Liver (tissue), 9 donors: ENCODE data around the gene KATNAL1. TPM values are rescaled to one million over a fixed set of nuclear protein-coding genes. Genes with fewer than 3 reads are reported as not detected.

Source experiments
- DNase-seq: peaks from one replicate; pipeline ENCODE4 v3.0.0-alpha.2; 2017; ENCODE audit warnings: low spot score
- H3K27ac ChIP-seq, 2 donors: one replicate each; pipeline ENCODE4 v1.7.0; 2013; ENCODE audit warnings: inconsistent platforms in 2 of 2, low read length in 2 of 2, control low read depth in 1 of 2, low read depth in 1 of 2, mild to moderate bottlenecking in 1 of 2
- H3K27me3 ChIP-seq, 4 donors: one replicate each; pipeline versions ENCODE4 v1.6.1 to v1.7.0; 2013; ENCODE audit warnings: low read length in 3 of 4, inconsistent platforms in 1 of 4, mild to moderate bottlenecking in 1 of 4, moderate library complexity in 1 of 4; ENCODE audit not compliant: control insufficient read depth in 4 of 4, insufficient read depth in 4 of 4
- H3K36me3 ChIP-seq, 4 donors: one replicate each; pipeline versions ENCODE4 v1.6.1 to v1.7.0; 2013; ENCODE audit warnings: low read length in 3 of 4, mild to moderate bottlenecking in 3 of 4, low read depth in 1 of 4, moderate library complexity in 1 of 4; ENCODE audit not compliant: control insufficient read depth in 4 of 4, insufficient read depth in 3 of 4
- H3K4me1 ChIP-seq, 4 donors: one replicate each; pipeline versions ENCODE4 v1.6.1 to v1.7.0; 2013; ENCODE audit warnings: low read length in 3 of 4, mild to moderate bottlenecking in 3 of 4, moderate library complexity in 1 of 4; ENCODE audit not compliant: control insufficient read depth in 4 of 4, insufficient read depth in 4 of 4
- H3K4me3 ChIP-seq, 3 donors: one replicate each; pipeline versions ENCODE4 v1.6.1 to v1.7.0; 2013; ENCODE audit warnings: low read length in 3 of 3, control low read depth in 1 of 3, low read depth in 1 of 3, mild to moderate bottlenecking in 1 of 3
- H3K9ac ChIP-seq, 2 donors: one replicate each; pipeline ENCODE4 v1.7.0; 2013; ENCODE audit warnings: low read length in 2 of 2, mild to moderate bottlenecking in 2 of 2, moderate library complexity in 2 of 2, control low read depth in 1 of 2, low read depth in 1 of 2
- H3K9me3 ChIP-seq, 4 donors: one replicate each; pipeline versions ENCODE4 v1.6.1 to v1.7.0; 2013; ENCODE audit warnings: low read length in 3 of 4; ENCODE audit not compliant: control insufficient read depth in 4 of 4
- EGR1 ChIP-seq, 2 donors: IDR thresholded peaks; 2 replicates each; pipeline ENCODE4 v1.6.1; 2016 to 2018; ENCODE audit warnings: antibody characterized with exemption in 2 of 2, low read depth in 2 of 2
- FOXA1 ChIP-seq: IDR thresholded peaks from 2 replicates; pipeline ENCODE4 v1.6.1; 2016; ENCODE audit warnings: antibody characterized with exemption
- FOXA2 ChIP-seq: IDR thresholded peaks from 2 replicates; pipeline ENCODE4 v1.6.1; 2016; ENCODE audit warnings: antibody characterized with exemption
- GABPA ChIP-seq, 2 donors: IDR thresholded peaks in 1 of 2; conservative IDR thresholded peaks in 1 of 2; 2 replicates each; pipeline ENCODE4 v1.6.1; 2016; ENCODE audit warnings: antibody characterized with exemption in 2 of 2, mild to moderate bottlenecking in 1 of 2, moderate library complexity in 1 of 2
- HNF4A ChIP-seq, 2 donors: conservative IDR thresholded peaks; 2 replicates each; pipeline ENCODE4 v1.6.1; 2016; ENCODE audit warnings: antibody characterized with exemption in 2 of 2, mild to moderate bottlenecking in 2 of 2
- HNF4G ChIP-seq: IDR thresholded peaks from 2 replicates; pipeline ENCODE4 v1.6.1; 2016; ENCODE audit warnings: antibody characterized with exemption
- JUND ChIP-seq, 2 donors: IDR thresholded peaks; 2 replicates each; pipeline ENCODE4 v1.6.1; 2016; ENCODE audit warnings: antibody characterized with exemption in 2 of 2
- NR2F2 ChIP-seq: IDR thresholded peaks from 2 replicates; pipeline ENCODE4 v1.6.1; 2016; ENCODE audit warnings: antibody characterized with exemption
- RAD21 ChIP-seq, 2 donors: IDR thresholded peaks; 2 replicates each; pipeline ENCODE4 v1.6.1; 2016; ENCODE audit warnings: antibody characterized with exemption in 2 of 2, mild to moderate bottlenecking in 2 of 2
- RXRA ChIP-seq, 2 donors: IDR thresholded peaks; 2 replicates each; pipeline ENCODE4 v1.6.1; 2017 to 2018; ENCODE audit warnings: antibody characterized with exemption in 2 of 2, mild to moderate bottlenecking in 1 of 2
- SP1 ChIP-seq: IDR thresholded peaks from 2 replicates; pipeline ENCODE4 v1.6.1; 2018; ENCODE audit warnings: antibody characterized with exemption, mild to moderate bottlenecking
- TAF1 ChIP-seq: conservative IDR thresholded peaks from 2 replicates; pipeline ENCODE4 v1.6.1; 2016; ENCODE audit warnings: antibody characterized with exemption, mild to moderate bottlenecking
- YY1 ChIP-seq: IDR thresholded peaks from 2 replicates; pipeline ENCODE4 v1.6.1; 2016; ENCODE audit warnings: antibody characterized with exemption, mild to moderate bottlenecking
- whole genome bisulfite sequencing: extraction: QIAGEN DNeasy Blood & Tissue Kit; methylation state at CpG from one replicate; pipeline ENCODE4 v1.1.7; 2013; 5-methylcytosine and 5-hydroxymethylcytosine counted together
- polyA plus RNA-seq, 2 donors: library from polyadenylated mRNA; stranded (reverse) in 1 of 2; unstranded in 1 of 2; fragments of 200-250 nt in 1 of 2; fragments of >200 nt in 1 of 2; fragmentation: Nextera tagmentation in 1 of 2; extraction: Ambion mirVana in 1 of 2; gene quantifications; one replicate each; pipeline versions ENCODE4 v1.2.1 to v1.2.3, GENCODE V29; 2013 to 2015
- total RNA-seq, 2 donors: library from RNA; depleted of rRNA; stranded (reverse); fragments of >200 nt; gene quantifications; one replicate each; pipeline ENCODE4 v1.2.3, GENCODE V29; 2014
- TF ChIP-seq, protein P1 (sequence below): fragments of 150-350 bp; IDR thresholded peaks from 2 replicates; pipeline ENCODE4 v1.5.1; 2017; ENCODE audit warnings: improper control_type of control experiment, low read depth, low read length; ENCODE audit not compliant: missing input control
- TF ChIP-seq, protein P2 (sequence below): IDR thresholded peaks from 2 replicates; pipeline ENCODE4 v1.6.1; 2016; ENCODE audit warnings: antibody characterized with exemption
- TF ChIP-seq, protein P3 (sequence below): IDR thresholded peaks from 2 replicates; pipeline ENCODE4 v1.6.1; 2016; ENCODE audit warnings: antibody characterized with exemption
- TF ChIP-seq, protein P4 (sequence below): IDR thresholded peaks from 2 replicates; pipeline ENCODE4 v1.6.1; 2016; ENCODE audit warnings: antibody characterized with exemption, mild to moderate bottlenecking
- donor health status: healthy.
- donor health status: healthy.
- donor health status: healthy.
- donor health status: healthy.
- donor health status: healthy.

Gene KATNAL1
- total and polyA plus RNA-seq, 4 donors: 2.7 to 12.8 (median 6.0) TPM

DNA sequence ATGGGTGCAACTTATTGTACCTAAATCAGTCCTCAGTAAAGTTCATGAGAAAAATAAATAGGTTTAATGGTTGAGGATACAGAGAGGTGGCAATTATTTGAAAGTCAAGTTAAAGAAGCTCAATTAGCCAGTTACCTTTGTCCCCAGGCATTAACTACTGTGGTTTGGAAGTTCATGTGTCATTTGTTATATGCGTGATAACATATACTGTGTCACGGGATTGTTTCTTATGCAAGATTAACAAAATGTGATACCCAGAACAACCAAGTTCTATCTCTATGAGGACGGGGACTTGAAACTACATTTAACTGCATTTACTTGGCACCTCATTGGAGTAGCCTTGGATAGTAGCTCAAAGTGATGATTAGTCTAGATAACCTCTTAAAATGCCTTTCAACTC lies 13.9 kb upstream of the KATNAL1 start:
- H3K9ac ChIP-seq: no peak overlapping the region
- H3K4me3 ChIP-seq: no peak overlapping the region
- H3K36me3 ChIP-seq: no peaks in the 10 kb centered on the region
- no peaks in the 10 kb centered on the region for H3K9me3 ChIP-seq
- peaks cover 0 to 16% (median 7%) of the 10 kb centered on the region in 4 donors for H3K4me1 ChIP-seq
- no peak overlapping the region for H3K27ac ChIP-seq
- DNase-seq: no peak
- WGBS: 98% methylated on average over 3 of the region's 3 CpGs
- TF ChIP-seq, protein P1, sequence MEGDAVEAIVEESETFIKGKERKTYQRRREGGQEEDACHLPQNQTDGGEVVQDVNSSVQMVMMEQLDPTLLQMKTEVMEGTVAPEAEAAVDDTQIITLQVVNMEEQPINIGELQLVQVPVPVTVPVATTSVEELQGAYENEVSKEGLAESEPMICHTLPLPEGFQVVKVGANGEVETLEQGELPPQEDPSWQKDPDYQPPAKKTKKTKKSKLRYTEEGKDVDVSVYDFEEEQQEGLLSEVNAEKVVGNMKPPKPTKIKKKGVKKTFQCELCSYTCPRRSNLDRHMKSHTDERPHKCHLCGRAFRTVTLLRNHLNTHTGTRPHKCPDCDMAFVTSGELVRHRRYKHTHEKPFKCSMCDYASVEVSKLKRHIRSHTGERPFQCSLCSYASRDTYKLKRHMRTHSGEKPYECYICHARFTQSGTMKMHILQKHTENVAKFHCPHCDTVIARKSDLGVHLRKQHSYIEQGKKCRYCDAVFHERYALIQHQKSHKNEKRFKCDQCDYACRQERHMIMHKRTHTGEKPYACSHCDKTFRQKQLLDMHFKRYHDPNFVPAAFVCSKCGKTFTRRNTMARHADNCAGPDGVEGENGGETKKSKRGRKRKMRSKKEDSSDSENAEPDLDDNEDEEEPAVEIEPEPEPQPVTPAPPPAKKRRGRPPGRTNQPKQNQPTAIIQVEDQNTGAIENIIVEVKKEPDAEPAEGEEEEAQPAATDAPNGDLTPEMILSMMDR: no peak
- TF ChIP-seq HNF4A (conservative IDR thresholded peaks at IDR 0.05) (no peak), HNF4G (no peak), RXRA (IDR thresholded peaks at IDR 0.05) (no peak), JUND (IDR thresholded peaks at IDR 0.05) (no peak), FOXA2 (no peak), GABPA (IDR thresholded peaks at IDR 0.05 in 1 of 2, conservative IDR thresholded peaks at IDR 0.05 in 1 of 2) (no peak), SP1 (no peak), FOXA1 (no peak), RAD21 (IDR thresholded peaks at IDR 0.05) (no peak), EGR1 (IDR thresholded peaks at IDR 0.05; ENCODE audit: low read depth in 2 of 2) (no peak), TAF1 (no peak)
- TF ChIP-seq, protein P2, sequence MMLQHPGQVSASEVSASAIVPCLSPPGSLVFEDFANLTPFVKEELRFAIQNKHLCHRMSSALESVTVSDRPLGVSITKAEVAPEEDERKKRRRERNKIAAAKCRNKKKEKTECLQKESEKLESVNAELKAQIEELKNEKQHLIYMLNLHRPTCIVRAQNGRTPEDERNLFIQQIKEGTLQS: no peak
- TF ChIP-seq, protein P3, sequence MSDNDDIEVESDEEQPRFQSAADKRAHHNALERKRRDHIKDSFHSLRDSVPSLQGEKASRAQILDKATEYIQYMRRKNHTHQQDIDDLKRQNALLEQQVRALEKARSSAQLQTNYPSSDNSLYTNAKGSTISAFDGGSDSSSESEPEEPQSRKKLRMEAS: no peak
- TF ChIP-seq, protein P4, sequence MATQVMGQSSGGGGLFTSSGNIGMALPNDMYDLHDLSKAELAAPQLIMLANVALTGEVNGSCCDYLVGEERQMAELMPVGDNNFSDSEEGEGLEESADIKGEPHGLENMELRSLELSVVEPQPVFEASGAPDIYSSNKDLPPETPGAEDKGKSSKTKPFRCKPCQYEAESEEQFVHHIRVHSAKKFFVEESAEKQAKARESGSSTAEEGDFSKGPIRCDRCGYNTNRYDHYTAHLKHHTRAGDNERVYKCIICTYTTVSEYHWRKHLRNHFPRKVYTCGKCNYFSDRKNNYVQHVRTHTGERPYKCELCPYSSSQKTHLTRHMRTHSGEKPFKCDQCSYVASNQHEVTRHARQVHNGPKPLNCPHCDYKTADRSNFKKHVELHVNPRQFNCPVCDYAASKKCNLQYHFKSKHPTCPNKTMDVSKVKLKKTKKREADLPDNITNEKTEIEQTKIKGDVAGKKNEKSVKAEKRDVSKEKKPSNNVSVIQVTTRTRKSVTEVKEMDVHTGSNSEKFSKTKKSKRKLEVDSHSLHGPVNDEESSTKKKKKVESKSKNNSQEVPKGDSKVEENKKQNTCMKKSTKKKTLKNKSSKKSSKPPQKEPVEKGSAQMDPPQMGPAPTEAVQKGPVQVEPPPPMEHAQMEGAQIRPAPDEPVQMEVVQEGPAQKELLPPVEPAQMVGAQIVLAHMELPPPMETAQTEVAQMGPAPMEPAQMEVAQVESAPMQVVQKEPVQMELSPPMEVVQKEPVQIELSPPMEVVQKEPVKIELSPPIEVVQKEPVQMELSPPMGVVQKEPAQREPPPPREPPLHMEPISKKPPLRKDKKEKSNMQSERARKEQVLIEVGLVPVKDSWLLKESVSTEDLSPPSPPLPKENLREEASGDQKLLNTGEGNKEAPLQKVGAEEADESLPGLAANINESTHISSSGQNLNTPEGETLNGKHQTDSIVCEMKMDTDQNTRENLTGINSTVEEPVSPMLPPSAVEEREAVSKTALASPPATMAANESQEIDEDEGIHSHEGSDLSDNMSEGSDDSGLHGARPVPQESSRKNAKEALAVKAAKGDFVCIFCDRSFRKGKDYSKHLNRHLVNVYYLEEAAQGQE: no peak
- H3K27me3 ChIP-seq: no peaks in the 10 kb centered on the region

DNA sequence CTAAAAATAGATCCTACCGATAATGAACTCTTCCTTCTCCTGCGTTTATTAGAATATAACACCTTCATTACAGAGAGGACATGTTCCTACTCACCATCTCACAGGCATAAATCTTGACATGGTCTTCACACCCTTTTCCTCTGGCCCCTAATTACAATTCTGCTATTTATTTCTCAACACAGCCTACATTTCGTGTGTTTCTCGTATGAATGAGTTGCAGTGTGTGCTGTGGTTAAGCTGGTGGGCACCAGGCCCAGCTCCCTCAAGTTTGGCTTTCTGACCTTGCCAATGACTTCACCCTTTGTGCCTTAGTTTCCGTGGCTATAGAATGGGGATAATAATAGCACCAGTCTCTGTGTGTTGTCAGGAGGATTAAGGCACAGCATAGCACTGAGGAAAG lies 12.3 kb upstream of the KATNAL1 start:
- H3K27ac ChIP-seq: no peak overlapping the region
- H3K36me3 ChIP-seq: no peaks in the 10 kb centered on the region
- no peak for DNase-seq
- H3K27me3 ChIP-seq: no peaks in the 10 kb centered on the region
- peaks cover 0 to 17% (median 8%) of the 10 kb centered on the region in 4 donors for H3K4me1 ChIP-seq
- H3K4me3 ChIP-seq: no peak overlapping the region
- H3K9ac ChIP-seq: no peak overlapping the region
- 83% methylated on average over 5 of the region's 5 CpGs for WGBS
- no peaks in the 10 kb centered on the region for H3K9me3 ChIP-seq
- TF ChIP-seq JUND (IDR thresholded peaks at IDR 0.05): no peak
- TF ChIP-seq, protein P1: no peak
- no peak for TF ChIP-seq RAD21 (IDR thresholded peaks at IDR 0.05)
- TF ChIP-seq, protein P4: no peak
- TF ChIP-seq FOXA1: no peak
- no peak for TF ChIP-seq YY1
- no peak for TF ChIP-seq NR2F2
- no peak for TF ChIP-seq GABPA (IDR thresholded peaks at IDR 0.05 in 1 of 2, conservative IDR thresholded peaks at IDR 0.05 in 1 of 2)
- TF ChIP-seq EGR1 (IDR thresholded peaks at IDR 0.05; ENCODE audit: low read depth in 2 of 2): no peak
- TF ChIP-seq SP1: no peak
- TF ChIP-seq, protein P3: no peak
- no peak for TF ChIP-seq TAF1
- TF ChIP-seq, protein P2: no peak
- no peak for TF ChIP-seq HNF4G
